Breast epithelium (tissue), 3 donors: ENCODE results near the gene SFMBT1.

ENCODE experiments used
- CTCF ChIP-seq, 3 donors: fragments of 450-650 bp; IDR thresholded peaks; one replicate each; pipeline ENCODE4 v1.5.1; 2016 to 2017; ENCODE audit warnings: antibody characterized with exemption in 3 of 3, mild to moderate bottlenecking in 3 of 3, moderate library complexity in 3 of 3
- POLR2A ChIP-seq: fragments of 450-650 bp; IDR thresholded peaks from one replicate; pipeline ENCODE4 v1.6.1; 2016; ENCODE audit warnings: antibody characterized with exemption, mild to moderate bottlenecking, moderate library complexity

- TF ChIP-seq CTCF (IDR thresholded peaks at IDR 0.05) (no peak), POLR2A (no peak)
Observed at GRCh38 chr3:53005338-53005737, 40.5 kb downstream of the SFMBT1 start.
